Upper lobe of left lung (tissue), 6 donors: Measurements from ENCODE around the gene HIF3A. TPM values are rescaled to one million over a fixed set of nuclear protein-coding genes. Genes with fewer than 3 reads are reported as not detected.

Experiments used
- ATAC-seq, 2 donors: fragments of 200-7000 bp; cut with Tn5 transposase; one replicate each; pipeline ENCODE4 v1.9.1; 2022; ENCODE audit warnings: mild to moderate bottlenecking in 2 of 2, moderate library complexity in 2 of 2; ENCODE audit not compliant: low FRiP score in 2 of 2
- DNase-seq, 2 donors: peaks; one replicate each; pipeline ENCODE4 v3.0.0-alpha.2; 2019 to 2020
- H3K27ac ChIP-seq, 4 donors: fragments of 200-600 bp; sonication (generic); one replicate each; pipeline ENCODE4 v1.5.1; 2016 to 2019
- H3K27me3 ChIP-seq, 4 donors: fragments of 200-600 bp; sonication (generic); one replicate each; pipeline ENCODE4 v1.5.1; 2017 to 2019
- H3K36me3 ChIP-seq, 4 donors: fragments of 200-600 bp; sonication (generic); one replicate each; pipeline ENCODE4 v1.5.1; 2016 to 2019
- H3K4me1 ChIP-seq, 4 donors: fragments of 200-600 bp; sonication (generic); one replicate each; pipeline ENCODE4 v1.5.1; 2018 to 2019
- H3K4me3 ChIP-seq, 4 donors: fragments of 200-600 bp; sonication (generic); one replicate each; pipeline ENCODE4 v1.5.1; 2017 to 2019; ENCODE audit warnings: mild to moderate bottlenecking in 2 of 4, moderate library complexity in 1 of 4
- H3K9me3 ChIP-seq, 4 donors: fragments of 200-600 bp; sonication (generic); one replicate each; pipeline ENCODE4 v1.5.1; 2018 to 2019
- EP300 ChIP-seq, 4 donors: sonication (generic); formaldehyde crosslinking; IDR thresholded peaks; one replicate each; pipeline ENCODE4 v1.5.1; 2017; ENCODE audit warnings: antibody characterized with exemption in 4 of 4, control low read depth in 2 of 4
- POLR2A ChIP-seq, 4 donors: fragments of 450-650 bp; IDR thresholded peaks; one replicate each; pipeline ENCODE4 v1.5.1; 2016 to 2017; ENCODE audit warnings: antibody characterized with exemption in 4 of 4, mild to moderate bottlenecking in 2 of 4
- POLR2AphosphoS5 ChIP-seq, 2 donors: sonication (generic); formaldehyde crosslinking; IDR thresholded peaks; one replicate each; pipeline ENCODE4 v1.5.1; 2017; ENCODE audit warnings: antibody characterized with exemption in 2 of 2
- WGBS, 2 donors: methylation state at CpG; one replicate each; pipeline ENCODE4 v1.1.5; 2017 to 2018; 5-methylcytosine and 5-hydroxymethylcytosine counted together
- total RNA-seq, 6 donors: library from RNA; depleted of rRNA in 4 of 6; stranded (reverse); fragments of >200 nt in 4 of 6; gene quantifications; one replicate each; pipeline versions ENCODE4 v1.1.0 to v1.2.1, GENCODE V29; 2016 to 2021
- TF ChIP-seq, protein P1 (sequence below), 6 experiments: fragments of 450-650 bp in 4 of 6; fragments of 200-600 bp in 2 of 6; sonication (generic) in 2 of 6; IDR thresholded peaks; one replicate each; pipeline ENCODE4 v1.5.1; 2016 to 2019; ENCODE audit warnings: antibody characterized with exemption in 6 of 6
- donor health status: DM: no; HTN: no; CAD: no; lungs with moderate emphysema.
- donor health status: DM: no; HTN: yes; CAD: no; lungs with severe emphysema.

Gene HIF3A
- total RNA-seq, 6 donors from 2014 or later = 42.3 to 1,057 (median 61.3) TPM

- TF ChIP-seq POLR2A (IDR thresholded peaks at IDR 0.05) = no peak
- no peak for TF ChIP-seq EP300 (IDR thresholded peaks at IDR 0.05)
- TF ChIP-seq, protein P1, sequence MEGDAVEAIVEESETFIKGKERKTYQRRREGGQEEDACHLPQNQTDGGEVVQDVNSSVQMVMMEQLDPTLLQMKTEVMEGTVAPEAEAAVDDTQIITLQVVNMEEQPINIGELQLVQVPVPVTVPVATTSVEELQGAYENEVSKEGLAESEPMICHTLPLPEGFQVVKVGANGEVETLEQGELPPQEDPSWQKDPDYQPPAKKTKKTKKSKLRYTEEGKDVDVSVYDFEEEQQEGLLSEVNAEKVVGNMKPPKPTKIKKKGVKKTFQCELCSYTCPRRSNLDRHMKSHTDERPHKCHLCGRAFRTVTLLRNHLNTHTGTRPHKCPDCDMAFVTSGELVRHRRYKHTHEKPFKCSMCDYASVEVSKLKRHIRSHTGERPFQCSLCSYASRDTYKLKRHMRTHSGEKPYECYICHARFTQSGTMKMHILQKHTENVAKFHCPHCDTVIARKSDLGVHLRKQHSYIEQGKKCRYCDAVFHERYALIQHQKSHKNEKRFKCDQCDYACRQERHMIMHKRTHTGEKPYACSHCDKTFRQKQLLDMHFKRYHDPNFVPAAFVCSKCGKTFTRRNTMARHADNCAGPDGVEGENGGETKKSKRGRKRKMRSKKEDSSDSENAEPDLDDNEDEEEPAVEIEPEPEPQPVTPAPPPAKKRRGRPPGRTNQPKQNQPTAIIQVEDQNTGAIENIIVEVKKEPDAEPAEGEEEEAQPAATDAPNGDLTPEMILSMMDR (IDR thresholded peaks at IDR 0.05) = no peak
- no peak for TF ChIP-seq POLR2AphosphoS5 (IDR thresholded peaks at IDR 0.05)
- Histone ChIP-seq H3K36me3 (peaks cover 11 to 51% (median 28%) of the 10 kb centered on the region in 4 donors), H3K27me3 (no peaks in the 10 kb centered on the region), H3K4me3 (no peak overlapping the region), H3K9me3 (no peaks in the 10 kb centered on the region), H3K27ac (no peak overlapping the region), H3K4me1 (peaks cover 0 to 9% (median 5%) of the 10 kb centered on the region in 4 donors)
- ATAC-seq (no peak), DNase-seq (no peak)
- WGBS, 2 donors = 75 to 86% methylated on average over 3 of the region's 3 CpGs
Measured at GRCh38 chr19:46341937-46342336, 45.1 kb downstream of the HIF3A start.

- Histone ChIP-seq H3K9me3 (no peaks in the 10 kb centered on the region), H3K36me3 (peaks cover 7 to 27% (median 15%) of the 10 kb centered on the region in 4 donors), H3K4me1 (peaks cover 14 to 33% (median 25%) of the 10 kb centered on the region in 4 donors), H3K27me3 (no peaks in the 10 kb centered on the region), H3K4me3 (no peak overlapping the region), H3K27ac (no peak overlapping the region)
- DNase-seq (no peak), ATAC-seq (no peak)
- WGBS, 2 donors = 46 to 77% methylated on average over 1 of the region's 1 CpG
- TF ChIP-seq EP300 (IDR thresholded peaks at IDR 0.05) = no peak
Measured at GRCh38 chr19:46344363-46344762, 47.5 kb downstream of the HIF3A start.

- peak overlapping the region in 1 of 4 donors; percentile 23 for H3K27ac ChIP-seq
- H3K27me3 ChIP-seq = no peaks in the 10 kb centered on the region
- WGBS, 2 donors = 90% methylated on average over 5 of the region's 5 CpGs
- ATAC-seq (no peak), DNase-seq (no peak)
- H3K36me3 ChIP-seq = peaks cover under 1 to 19% (median 7%) of the 10 kb centered on the region in 4 donors
- no peaks in the 10 kb centered on the region for H3K9me3 ChIP-seq
- H3K4me3 ChIP-seq = no peak overlapping the region
- H3K4me1 ChIP-seq = peaks cover 22 to 41% (median 33%) of the 10 kb centered on the region in 4 donors
- TF ChIP-seq EP300 (IDR thresholded peaks at IDR 0.05) (no peak), POLR2A (IDR thresholded peaks at IDR 0.05) (no peak), POLR2AphosphoS5 (IDR thresholded peaks at IDR 0.05) (no peak)
Measured at GRCh38 chr19:46345157-46345556, 48.3 kb downstream of the HIF3A start.

DNA sequence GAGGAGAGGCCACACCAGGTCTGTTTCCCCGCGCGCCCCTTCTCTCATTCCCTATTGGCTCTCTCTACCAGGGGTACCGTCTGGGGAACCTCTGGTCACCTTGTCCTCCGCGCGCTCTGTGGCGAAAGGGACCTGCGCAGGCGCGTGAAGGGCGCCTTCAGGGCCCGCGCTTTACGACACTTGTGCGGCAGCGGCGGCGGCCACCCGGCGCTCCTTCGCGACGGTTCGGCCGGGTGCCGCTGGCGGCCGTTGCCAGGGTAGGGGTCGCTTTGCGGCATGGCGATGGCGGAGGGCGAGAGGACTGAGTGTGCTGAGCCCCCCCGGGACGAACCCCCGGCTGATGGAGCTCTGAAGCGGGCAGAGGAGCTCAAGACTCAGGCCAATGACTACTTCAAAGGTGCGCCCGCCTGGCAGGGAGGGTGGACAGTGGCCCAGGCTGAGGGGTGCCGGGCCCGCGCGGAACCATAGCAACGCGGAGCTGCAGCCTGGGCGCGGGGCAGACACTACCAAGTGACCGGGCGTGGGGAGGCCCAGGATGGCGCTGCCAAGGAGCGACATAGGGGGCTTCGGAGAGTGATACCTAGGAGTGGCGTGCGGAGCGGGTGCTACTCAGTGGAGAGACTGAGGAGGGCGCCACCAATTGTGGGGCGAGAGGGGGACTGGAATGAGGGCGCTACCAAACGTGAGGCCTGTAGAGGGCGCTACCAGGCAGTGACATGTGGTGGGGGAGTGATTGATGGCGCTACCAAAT, 50.2 kb downstream of the HIF3A start, which contains the start of gene PPP5C:
Gene PPP5C (plus strand): TSS at position 267 of the 751 bp plus-strand sequence. CDS start 10 bp downstream, at position 277.
- H3K9me3 ChIP-seq = no peaks in the 10 kb centered on the region
- peaks cover 0 to 3% (median under 1%) of the 10 kb centered on the region in 4 donors for H3K36me3 ChIP-seq
- WGBS, 2 donors = 1% methylated on average over 14 to 31 of the region's 62 CpGs
- DNase-seq (peak; percentile 93 to 97), ATAC-seq (peak; percentile 90 to 96)
- TF ChIP-seq POLR2AphosphoS5 (IDR thresholded peaks at IDR 0.05) (peak; percentile 64 to 77), POLR2A (IDR thresholded peaks at IDR 0.05) (peak in 3 of 4 donors; percentile 50 to 89 (median 58)), EP300 (IDR thresholded peaks at IDR 0.05) (no peak)
- TF ChIP-seq, protein P1 (IDR thresholded peaks at IDR 0.05) = peak; percentile 77 to 93 (median 84)
- H3K4me1 ChIP-seq = peaks cover 41 to 59% (median 51%) of the 10 kb centered on the region in 4 donors
- peak within 1 kb of the TSS; percentile 83 to 93 (median 92) for H3K27ac ChIP-seq
- peak within 1 kb of the TSS; percentile 71 to 99 (median 94) for H3K4me3 ChIP-seq
- no peaks in the 10 kb centered on the region for H3K27me3 ChIP-seq

DNA sequence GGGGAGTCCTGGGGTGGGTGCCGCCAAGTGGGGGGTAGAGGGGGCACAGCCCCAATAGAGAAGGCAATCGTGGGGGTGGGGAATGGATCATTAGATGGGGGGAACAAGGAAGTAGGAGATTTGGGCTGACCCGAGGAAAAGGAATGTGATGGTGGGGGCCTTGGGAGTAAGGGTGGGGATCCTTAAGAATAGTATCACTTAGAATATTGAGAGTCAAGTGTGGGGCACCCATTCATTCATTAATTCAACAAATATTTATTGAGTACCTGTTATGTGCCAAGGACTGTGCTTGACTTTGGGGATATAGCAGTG, 50.7 kb downstream of the HIF3A start:
- H3K27ac ChIP-seq = peak overlapping the region; percentile 83 to 93 (median 92)
- no peaks in the 10 kb centered on the region for H3K9me3 ChIP-seq
- ATAC-seq = no peak
- peaks cover 0 to 3% (median 0%) of the 10 kb centered on the region in 4 donors for H3K36me3 ChIP-seq
- no peaks in the 10 kb centered on the region for H3K27me3 ChIP-seq
- no peak for TF ChIP-seq EP300 (IDR thresholded peaks at IDR 0.05)
- TF ChIP-seq POLR2A (IDR thresholded peaks at IDR 0.05) = no peak
- TF ChIP-seq, protein P1 (IDR thresholded peaks at IDR 0.05) = no peak
- TF ChIP-seq POLR2AphosphoS5 (IDR thresholded peaks at IDR 0.05) = no peak
- H3K4me3 ChIP-seq = peak overlapping the region; percentile 71 to 99 (median 94)
- WGBS, 2 donors = 2% methylated on average over 3 of the region's 3 CpGs
- peaks cover 43 to 65% (median 54%) of the 10 kb centered on the region in 4 donors for H3K4me1 ChIP-seq
- DNase-seq = no peak
